Karpas-422 (cell line): ENCODE data around the gene PHOSPHO1. TPM values are rescaled to one million over a fixed set of nuclear protein-coding genes. Genes with fewer than 3 reads are reported as not detected.
A peak's percentile ranks its signal among the peaks of the same experiment; 100 is the strongest.

Experiments used
- DNase-seq: peaks from one replicate; pipeline ENCODE4 v3.0.0-alpha.2; 2015
- H2AFZ ChIP-seq: fragments of 200-600 bp; sonication (generic); 2 replicates; pipeline ENCODE4 v1.6.1; 2014; ENCODE audit warnings: antibody characterized with exemption, low read length, mixed read lengths
- H3K27ac ChIP-seq: fragments of 200-600 bp; sonication (generic); 2 replicates; pipeline ENCODE4 v1.5.1; 2014; ENCODE audit warnings: mild to moderate bottlenecking, low read length, moderate library complexity
- H3K27me3 ChIP-seq: fragments of 200-600 bp; sonication (generic); 2 replicates; pipeline ENCODE4 v1.6.1; 2014; ENCODE audit warnings: low read length, mixed read lengths
- H3K36me3 ChIP-seq: fragments of 200-600 bp; sonication (generic); 2 replicates; pipeline ENCODE4 v1.6.1; 2014; ENCODE audit warnings: low read length, mixed read lengths; ENCODE audit not compliant: insufficient read depth
- H3K4me1 ChIP-seq: fragments of 200-600 bp; sonication (generic); 2 replicates; pipeline ENCODE4 v1.6.1; 2014; ENCODE audit warnings: mild to moderate bottlenecking, low read length, mixed read lengths
- H3K4me2 ChIP-seq: fragments of 200-600 bp; sonication (generic); 2 replicates; pipeline ENCODE4 v1.6.1; 2014; ENCODE audit warnings: low read length, low read depth, mild to moderate bottlenecking; ENCODE audit not compliant: poor library complexity, severe bottlenecking
- H3K4me3 ChIP-seq: fragments of 200-600 bp; sonication (generic); 2 replicates; pipeline ENCODE4 v1.5.1; 2014; ENCODE audit warnings: mild to moderate bottlenecking, antibody characterized with exemption, low read length, mixed read lengths
- H3K79me2 ChIP-seq: fragments of 200-600 bp; sonication (generic); 2 replicates; pipeline ENCODE4 v1.6.1; 2014; ENCODE audit warnings: mild to moderate bottlenecking, low read length, mixed read lengths
- H3K9ac ChIP-seq: fragments of 200-600 bp; sonication (generic); 2 replicates; pipeline ENCODE4 v1.6.0; 2014; ENCODE audit warnings: low read length
- H3K9me2 ChIP-seq: fragments of 200-600 bp; sonication (generic), shearing (Covaris generic); replicated peaks from 2 replicates; pipeline ENCODE4 v1.6.0; 2014; ENCODE audit warnings: mild to moderate bottlenecking, low read length, moderate library complexity; ENCODE audit not compliant: insufficient read depth
- H3K9me3 ChIP-seq: fragments of 300-700, 200-600 bp; sonication (generic); 2 replicates; pipeline ENCODE4 v1.6.1; 2014; ENCODE audit warnings: low read length, mixed read lengths
- H4K20me1 ChIP-seq: fragments of 200-600 bp; sonication (generic); 2 replicates; pipeline ENCODE4 v1.6.1; 2014; ENCODE audit warnings: mild to moderate bottlenecking, antibody characterized with exemption, low read length, low read depth; ENCODE audit not compliant: insufficient read depth
- total RNA-seq: library from RNA; depleted of rRNA; stranded (reverse); fragments of >200 nt; shearing (Covaris generic); gene quantifications from 2 replicates; pipeline ENCODE4 v1.2.3, GENCODE V29; 2014; ENCODE audit warnings: low replicate concordance

Gene PHOSPHO1
- total RNA-seq, 1 experiment from 2014 or later: not detected

DNA sequence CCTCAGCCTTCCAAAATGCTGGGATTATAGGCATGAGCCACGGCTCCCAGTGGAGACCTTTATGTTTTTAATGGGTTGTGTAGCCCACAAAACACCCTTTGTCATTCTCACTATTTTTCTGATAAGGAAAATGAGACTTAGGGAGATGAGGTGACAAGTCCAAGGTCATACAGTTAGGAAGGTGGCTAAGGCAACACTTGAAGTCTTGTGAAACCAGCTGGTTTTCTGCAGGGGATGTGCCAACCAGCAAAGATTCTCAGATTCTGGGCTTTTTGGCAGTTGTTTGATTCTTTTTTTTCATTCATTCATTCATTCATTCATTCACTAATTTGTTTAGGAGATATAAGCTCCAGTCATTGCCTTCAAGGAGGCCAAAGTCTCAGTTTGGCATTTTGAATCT lies 10.0 kb upstream of the PHOSPHO1 start:
- H2AFZ ChIP-seq: no peak overlapping the region
- no peak for DNase-seq
- H3K36me3 ChIP-seq: no peaks in the 10 kb centered on the region
- H4K20me1 ChIP-seq: no peaks in the 10 kb centered on the region
- no peak overlapping the region for H3K27ac ChIP-seq
- no peaks in the 10 kb centered on the region for H3K27me3 ChIP-seq
- H3K9me2 ChIP-seq: no peaks in the 10 kb centered on the region
- no peak overlapping the region for H3K9ac ChIP-seq
- no peak overlapping the region for H3K4me2 ChIP-seq
- no peaks in the 10 kb centered on the region for H3K4me1 ChIP-seq
- H3K9me3 ChIP-seq: no peaks in the 10 kb centered on the region
- H3K79me2 ChIP-seq: no peaks in the 10 kb centered on the region
- no peak overlapping the region for H3K4me3 ChIP-seq

DNA sequence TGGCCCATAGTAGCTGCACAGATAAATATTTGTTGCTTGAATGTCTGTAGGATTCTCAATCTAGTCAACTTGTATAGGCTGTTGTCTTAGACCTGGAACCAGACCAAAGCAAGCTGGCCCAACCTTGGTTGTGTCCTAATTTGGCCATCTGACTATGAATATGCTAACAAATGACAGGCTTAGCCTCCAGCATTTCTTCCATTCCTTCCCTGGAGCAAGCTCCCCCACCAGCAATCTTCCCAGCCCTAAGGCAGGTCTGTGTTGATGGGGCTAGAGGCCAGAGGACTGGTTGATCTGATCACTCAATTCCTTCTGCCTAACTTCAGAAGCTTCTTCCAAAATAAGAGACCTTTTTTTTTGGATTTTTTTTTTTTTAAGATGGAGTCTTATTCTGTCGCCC lies 9.4 kb upstream of the PHOSPHO1 start:
- H3K4me2 ChIP-seq: no peak overlapping the region
- H3K9me2 ChIP-seq: no peaks in the 10 kb centered on the region
- no peaks in the 10 kb centered on the region for H4K20me1 ChIP-seq
- H3K27ac ChIP-seq: no peak overlapping the region
- no peaks in the 10 kb centered on the region for H3K9me3 ChIP-seq
- peak; percentile 35 for DNase-seq
- H3K4me3 ChIP-seq: no peak overlapping the region
- H3K27me3 ChIP-seq: no peaks in the 10 kb centered on the region
- H3K4me1 ChIP-seq: no peaks in the 10 kb centered on the region
- no peak overlapping the region for H3K9ac ChIP-seq
- H3K79me2 ChIP-seq: no peaks in the 10 kb centered on the region
- no peak overlapping the region for H2AFZ ChIP-seq
- H3K36me3 ChIP-seq: no peaks in the 10 kb centered on the region

DNA sequence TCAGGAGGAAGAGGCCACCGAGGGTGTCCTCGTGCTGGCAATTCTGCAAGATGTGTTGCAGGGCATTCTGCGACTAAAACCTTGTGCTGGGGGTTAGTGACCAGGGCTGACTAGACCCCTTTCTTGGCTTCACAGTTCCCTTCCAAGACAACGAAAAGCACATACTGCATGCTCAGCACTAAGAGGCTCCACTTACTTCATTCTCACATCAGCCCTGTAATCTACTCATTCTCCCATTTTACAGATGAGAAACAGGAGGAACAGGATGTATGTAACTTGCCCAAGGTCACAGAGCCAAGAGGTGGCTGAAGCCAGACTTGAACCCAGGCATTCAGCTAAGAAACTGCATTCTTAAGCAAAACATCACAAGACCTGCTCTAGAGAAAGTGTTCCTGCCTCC lies 5.3 kb upstream of the PHOSPHO1 start:
- Histone ChIP-seq H4K20me1 (no peaks in the 10 kb centered on the region), H3K36me3 (no peaks in the 10 kb centered on the region), H3K79me2 (no peaks in the 10 kb centered on the region), H3K9me3 (no peaks in the 10 kb centered on the region), H3K27me3 (no peaks in the 10 kb centered on the region), H3K27ac (no peak overlapping the region), H3K9me2 (no peaks in the 10 kb centered on the region), H3K9ac (no peak overlapping the region), H3K4me2 (no peak overlapping the region), H3K4me3 (no peak overlapping the region), H3K4me1 (peaks cover 9% of the 10 kb centered on the region), H2AFZ (no peak overlapping the region)
- DNase-seq: no peak

DNA sequence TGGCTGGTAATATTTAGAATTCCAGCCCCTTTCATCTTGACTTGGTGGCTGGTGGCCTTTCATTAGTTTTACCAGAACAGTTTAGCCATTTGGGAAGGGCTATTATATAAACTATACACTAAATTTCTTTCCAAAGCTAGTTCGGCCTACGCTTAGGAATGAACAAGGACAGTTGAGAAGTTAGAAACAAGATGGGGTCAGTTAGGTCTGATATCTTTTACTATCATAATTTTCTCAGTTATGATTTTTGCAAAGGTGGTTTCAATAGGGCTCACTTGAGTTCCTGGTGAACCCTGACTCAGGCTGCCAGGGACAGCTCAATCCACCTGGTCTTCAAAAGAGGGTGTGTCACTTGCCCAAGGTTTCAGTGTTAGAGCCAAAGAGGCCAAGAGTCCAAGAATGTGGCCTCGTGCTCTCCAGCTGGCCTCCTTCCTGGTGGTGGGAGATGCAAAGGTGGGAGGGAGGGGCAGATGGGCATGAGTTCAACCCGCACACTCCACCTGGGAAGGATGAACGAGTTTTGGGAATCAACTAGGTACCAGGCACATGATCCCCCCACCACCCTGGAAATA lies 4.0 kb upstream of the PHOSPHO1 start:
- no peaks in the 10 kb centered on the region for H3K36me3 ChIP-seq
- H3K27me3 ChIP-seq: no peaks in the 10 kb centered on the region
- H2AFZ ChIP-seq: no peak overlapping the region
- no peak overlapping the region for H3K27ac ChIP-seq
- H4K20me1 ChIP-seq: no peaks in the 10 kb centered on the region; the same call in 1 of the 2 replicates
- H3K9me3 ChIP-seq: no peaks in the 10 kb centered on the region
- DNase-seq: no peak
- H3K79me2 ChIP-seq: no peaks in the 10 kb centered on the region
- H3K9me2 ChIP-seq: no peaks in the 10 kb centered on the region
- H3K9ac ChIP-seq: no peak overlapping the region
- H3K4me2 ChIP-seq: no peak overlapping the region
- H3K4me1 ChIP-seq: peaks cover 15% of the 10 kb centered on the region
- no peak overlapping the region for H3K4me3 ChIP-seq

DNA sequence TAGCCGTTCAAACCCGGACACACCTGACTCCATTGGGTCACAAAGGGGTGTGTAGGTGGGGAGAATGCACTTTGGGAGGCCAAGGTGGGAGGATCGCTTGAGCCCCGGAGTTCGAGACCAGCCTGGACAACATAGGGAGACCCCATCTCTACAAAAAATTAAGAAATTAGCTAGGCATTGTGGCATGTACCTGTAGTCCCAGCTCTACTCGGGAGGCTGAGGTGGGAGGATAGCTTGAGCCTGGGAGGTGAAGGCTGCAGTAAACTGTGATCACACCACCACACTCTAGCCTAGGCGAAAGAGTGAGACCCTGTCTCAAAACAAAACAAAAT lies 942 bp upstream of the PHOSPHO1 start:
- Histone ChIP-seq H3K4me2 (peak overlapping the region; percentile 87), H3K36me3 (no peaks in the 10 kb centered on the region), H3K9me3 (no peaks in the 10 kb centered on the region), H3K4me3 (peak overlapping the region; percentile 62), H4K20me1 (no peaks in the 10 kb centered on the region; the same call in 1 of the 2 replicates), H3K27me3 (no peaks in the 10 kb centered on the region), H3K9ac (peak overlapping the region; percentile 53), H3K27ac (no peak overlapping the region), H3K4me1 (peaks cover 15% of the 10 kb centered on the region), H3K9me2 (no peaks in the 10 kb centered on the region), H3K79me2 (no peaks in the 10 kb centered on the region), H2AFZ (no peak overlapping the region)
- no peak for DNase-seq

DNA sequence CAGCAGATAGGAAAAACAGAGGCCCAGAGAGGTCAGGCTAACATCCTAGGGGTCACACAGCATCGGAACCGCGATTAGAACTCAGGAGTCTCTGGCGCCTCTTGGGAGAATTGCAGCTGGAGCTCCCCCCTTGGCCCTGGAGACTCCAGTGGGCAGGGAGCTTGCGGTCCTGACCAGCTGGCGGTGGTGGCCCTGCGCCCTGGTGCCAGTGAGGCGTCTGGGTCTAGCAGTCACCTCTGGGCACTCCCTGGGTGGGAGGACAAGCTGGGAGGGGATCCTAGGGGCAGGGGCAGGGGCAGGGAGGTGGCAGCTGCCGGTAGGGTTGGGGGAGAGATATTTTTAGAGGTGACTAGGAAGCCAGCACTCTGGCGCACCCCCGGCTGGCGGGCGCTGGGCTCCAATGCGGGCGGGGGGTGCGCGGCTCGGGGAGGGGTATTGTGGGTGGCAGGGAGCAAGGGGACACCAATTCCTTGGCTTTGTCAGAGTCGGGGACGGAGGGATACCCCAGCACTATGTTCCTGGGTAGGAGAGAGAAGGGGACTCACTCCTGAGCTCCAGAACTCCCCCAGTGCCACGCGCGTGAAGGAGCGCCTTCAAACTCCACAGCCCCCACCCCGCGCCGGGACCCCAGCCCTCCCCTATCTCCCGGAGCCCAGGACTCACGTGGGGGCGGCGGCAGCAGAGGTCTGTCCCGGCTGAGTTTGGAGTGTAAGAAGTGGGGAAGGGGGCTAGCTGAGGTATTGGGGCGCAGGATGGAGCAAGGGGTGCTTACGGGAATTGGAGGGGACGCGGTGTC lies 584 bp downstream of the PHOSPHO1 start:
- Histone ChIP-seq H3K27ac (no peak overlapping the region), H4K20me1 (no peaks in the 10 kb centered on the region; the same call in 1 of the 2 replicates), H3K4me3 (peak overlapping the region; percentile 62), H3K9ac (peak overlapping the region; percentile 53), H3K4me2 (peak overlapping the region; percentile 87), H3K36me3 (no peaks in the 10 kb centered on the region), H3K27me3 (no peaks in the 10 kb centered on the region), H3K79me2 (no peaks in the 10 kb centered on the region), H3K9me2 (no peaks in the 10 kb centered on the region), H3K4me1 (peaks cover 15% of the 10 kb centered on the region), H3K9me3 (no peaks in the 10 kb centered on the region), H2AFZ (peak overlapping the region; percentile 1; the same call in 1 of the 2 replicates)
- peak; percentile 41 for DNase-seq

DNA sequence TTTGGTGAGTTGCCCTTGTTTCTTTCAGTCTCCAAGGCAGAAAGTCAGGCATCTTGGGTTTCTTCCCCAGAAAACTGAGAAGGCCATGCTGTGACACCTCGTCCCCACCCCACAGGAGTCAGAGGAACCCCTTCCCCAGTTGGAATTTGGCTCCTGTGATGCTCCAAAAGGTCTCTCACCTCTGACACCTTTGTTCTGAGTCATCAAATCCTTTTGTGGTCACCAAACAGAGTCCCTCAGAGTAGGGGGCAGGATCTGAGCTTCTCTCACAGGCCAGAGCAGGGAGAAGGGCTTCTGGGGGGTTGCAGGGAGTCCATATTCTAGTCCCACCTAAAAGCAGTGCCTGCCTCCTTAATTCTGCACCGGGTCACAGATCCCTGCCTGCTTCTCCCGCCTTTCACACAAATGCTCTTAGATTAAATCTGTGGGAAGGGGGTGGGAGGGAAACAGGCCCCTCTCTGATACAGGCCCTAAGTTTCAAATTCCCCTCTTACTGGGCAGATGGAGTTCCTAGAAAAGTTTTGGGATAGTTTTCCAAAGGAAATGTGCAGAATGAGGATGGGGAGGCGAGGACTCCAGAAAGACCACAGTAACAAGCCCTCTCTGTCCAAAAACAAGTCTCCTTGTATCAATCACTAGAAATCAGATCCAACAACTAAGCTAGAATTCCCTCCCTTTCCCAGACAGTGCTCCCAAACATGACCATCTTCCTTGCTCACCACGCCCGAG lies 1.3 kb downstream of the PHOSPHO1 start:
- Histone ChIP-seq H3K9me2 (no peaks in the 10 kb centered on the region), H3K4me2 (peak overlapping the region; percentile 87)

More for the DNA sequence above, 1.3 kb downstream of the PHOSPHO1 start:
- DNase-seq: peak; percentile 38
- Histone ChIP-seq H3K79me2 (no peaks in the 10 kb centered on the region), H3K36me3 (no peaks in the 10 kb centered on the region), H3K9ac (no peak overlapping the region), H4K20me1 (peaks cover 4% of the 10 kb centered on the region; the same call in 1 of the 2 replicates), H3K27ac (no peak overlapping the region), H2AFZ (no peak overlapping the region), H3K4me3 (no peak overlapping the region), H3K9me3 (no peaks in the 10 kb centered on the region), H3K27me3 (no peaks in the 10 kb centered on the region), H3K4me1 (peaks cover 15% of the 10 kb centered on the region)
